Measurements from ENCODE around the gene ABHD1.

- TF ChIP-seq CTCF (IDR thresholded peaks at IDR 0.05; ENCODE audit: insufficient read depth, low read depth, low read length) (no peak), EZH2 (IDR thresholded peaks at IDR 0.05; ENCODE audit: insufficient read depth, low read length) (no peak)
Observed at GRCh38 chr2:27084297-27085061, 39.1 kb upstream of the ABHD1 start.

Measured in astrocyte (in vitro differentiated cells and primary cell).